GM21619 (cell line): ENCODE results near the gene NES.

Experiments used
- ATAC-seq: cut with Tn5 transposase; IDR thresholded peaks from one replicate; pipeline ENCODE4 v1.9.1; 2021; ENCODE audit not compliant: unreplicated experiment

Gene NES

DNA sequence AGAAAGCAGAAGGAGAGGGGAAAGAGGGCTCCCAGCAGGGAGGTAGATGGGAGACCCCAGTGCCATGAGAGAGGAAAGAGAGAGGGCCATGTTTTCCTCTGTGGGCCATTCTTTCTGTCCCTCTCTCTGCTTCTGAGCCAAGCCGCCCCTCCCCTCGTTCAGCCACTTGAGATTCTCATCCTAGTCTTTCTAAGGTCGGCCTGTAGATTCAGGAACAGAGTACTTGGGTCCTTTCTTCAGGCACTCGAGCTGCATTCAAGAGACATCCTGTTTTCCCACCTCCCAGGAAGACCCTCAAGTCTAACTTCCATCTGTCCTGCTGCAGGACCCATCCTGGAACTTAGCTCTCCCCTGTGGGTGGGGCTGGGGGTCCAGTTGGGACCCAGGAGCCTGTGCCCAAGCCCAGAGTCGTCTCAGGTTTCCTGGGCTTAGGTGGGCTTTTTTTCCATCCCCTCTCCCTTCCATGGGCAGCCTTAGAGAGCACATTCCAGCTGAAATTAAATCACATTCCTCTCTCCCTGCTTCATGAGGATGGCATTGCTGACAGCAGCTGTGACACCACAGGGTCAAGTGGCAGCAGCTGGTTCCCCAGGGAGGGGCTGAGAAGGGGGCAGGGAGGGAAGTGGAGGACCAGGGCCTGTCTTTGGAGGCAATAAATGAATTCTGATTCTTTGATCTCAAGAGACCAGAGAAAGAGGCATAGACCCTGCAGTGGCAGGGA is 13.0 kb downstream of the NES start:
- no peak for ATAC-seq

- no peak for ATAC-seq
Observed at GRCh38 chr1:156663178-156663577, 14.0 kb downstream of the NES start.

- no peak for ATAC-seq
Observed at GRCh38 chr1:156662800-156663055, 14.5 kb downstream of the NES start.

DNA sequence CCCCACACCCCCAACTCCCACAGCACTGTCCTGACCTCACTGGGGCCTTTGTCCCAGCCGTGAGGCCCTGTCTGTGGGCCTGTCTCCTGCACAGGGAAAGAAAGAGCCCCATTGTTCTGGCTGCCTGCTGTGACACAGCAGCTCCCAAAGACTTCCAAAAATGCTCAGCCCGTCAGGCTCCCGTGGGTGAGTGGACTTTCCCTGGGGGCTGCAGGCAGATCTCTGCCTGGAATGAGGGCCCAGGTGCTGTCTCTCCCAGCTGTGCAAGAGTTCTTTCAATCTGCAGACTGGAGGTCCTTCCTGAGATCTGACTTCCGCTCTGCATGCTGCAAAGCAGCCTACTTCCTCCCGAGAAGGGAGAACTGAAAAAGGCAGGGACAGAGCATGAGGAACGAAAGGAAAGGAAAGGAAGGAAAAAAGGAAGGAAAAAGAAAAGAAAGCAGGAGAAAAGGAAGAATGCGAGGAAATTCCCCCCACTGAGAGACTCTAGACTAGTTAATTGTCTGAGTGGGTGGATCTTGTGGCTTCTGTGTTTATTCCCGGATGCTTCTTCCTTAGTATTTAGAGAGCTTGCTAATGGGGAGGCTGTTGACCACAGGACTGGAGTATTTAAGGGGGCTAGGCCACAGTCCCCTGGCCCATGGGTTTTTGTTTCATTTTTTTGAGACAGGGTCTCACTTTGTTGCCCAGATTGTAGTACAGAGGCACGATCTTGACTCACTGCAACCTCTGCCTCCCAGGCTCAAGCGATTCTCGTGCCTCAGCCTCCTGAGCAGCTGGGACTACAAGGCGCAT is 15.0 kb downstream of the NES start:
- ATAC-seq = no peak

DNA sequence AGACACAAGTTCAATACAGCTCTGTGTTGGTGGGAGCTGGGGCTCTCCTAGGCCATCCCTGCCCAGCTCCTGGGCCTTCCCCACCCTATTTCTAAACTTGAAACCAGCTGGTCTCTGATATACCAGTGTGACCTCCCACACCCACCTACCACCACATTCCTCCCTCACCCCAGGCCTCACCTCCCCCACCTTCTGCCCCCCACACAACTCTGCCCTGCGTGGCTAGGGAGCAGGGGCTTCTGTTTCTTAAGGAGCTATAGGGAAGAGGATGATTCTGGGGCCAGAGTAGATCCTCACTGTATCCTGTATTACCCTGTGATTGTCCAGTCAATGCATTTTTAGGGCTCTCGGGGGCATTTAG is 16.5 kb downstream of the NES start:
- no peak for ATAC-seq

DNA sequence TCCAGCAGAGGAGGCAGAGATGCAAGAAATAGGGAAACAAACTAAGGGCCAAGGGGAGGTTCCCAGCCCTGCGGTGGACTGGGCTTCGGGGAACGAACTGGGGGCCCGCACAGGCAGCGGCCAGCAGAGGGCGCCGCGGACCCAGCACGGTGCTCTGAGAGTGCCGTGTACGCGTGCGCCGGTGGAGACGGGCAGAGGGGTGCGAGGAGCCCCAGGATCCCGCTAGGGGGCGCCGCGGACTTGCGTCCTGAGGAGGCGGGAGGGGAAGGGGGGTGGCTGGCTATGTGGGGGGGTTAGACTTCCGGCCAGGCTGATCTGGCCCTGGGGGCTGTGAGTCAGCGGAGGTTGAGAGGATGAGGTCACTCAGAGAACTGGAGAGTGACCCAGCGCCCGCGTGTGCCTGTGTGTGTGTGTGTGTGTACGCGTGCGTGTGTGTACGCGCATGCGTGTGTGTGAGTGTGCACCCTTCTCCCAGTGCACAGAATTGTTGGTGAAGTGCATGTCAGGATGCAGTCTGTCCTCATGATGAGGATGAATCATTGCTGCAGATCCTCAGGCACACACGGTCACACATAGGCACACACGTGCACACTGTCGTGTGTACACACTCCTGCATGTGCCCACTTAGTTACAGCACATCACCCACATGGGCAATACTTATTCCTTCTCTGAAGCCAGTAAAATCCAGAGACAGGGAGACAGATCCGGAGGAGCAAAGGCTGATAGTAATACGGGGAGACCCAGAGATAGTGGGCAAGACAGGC is 17.0 kb downstream of the NES start:
- ATAC-seq = peak; percentile 65

- no peak for ATAC-seq
Observed at GRCh38 chr1:156659661-156659987, 17.6 kb downstream of the NES start.

DNA sequence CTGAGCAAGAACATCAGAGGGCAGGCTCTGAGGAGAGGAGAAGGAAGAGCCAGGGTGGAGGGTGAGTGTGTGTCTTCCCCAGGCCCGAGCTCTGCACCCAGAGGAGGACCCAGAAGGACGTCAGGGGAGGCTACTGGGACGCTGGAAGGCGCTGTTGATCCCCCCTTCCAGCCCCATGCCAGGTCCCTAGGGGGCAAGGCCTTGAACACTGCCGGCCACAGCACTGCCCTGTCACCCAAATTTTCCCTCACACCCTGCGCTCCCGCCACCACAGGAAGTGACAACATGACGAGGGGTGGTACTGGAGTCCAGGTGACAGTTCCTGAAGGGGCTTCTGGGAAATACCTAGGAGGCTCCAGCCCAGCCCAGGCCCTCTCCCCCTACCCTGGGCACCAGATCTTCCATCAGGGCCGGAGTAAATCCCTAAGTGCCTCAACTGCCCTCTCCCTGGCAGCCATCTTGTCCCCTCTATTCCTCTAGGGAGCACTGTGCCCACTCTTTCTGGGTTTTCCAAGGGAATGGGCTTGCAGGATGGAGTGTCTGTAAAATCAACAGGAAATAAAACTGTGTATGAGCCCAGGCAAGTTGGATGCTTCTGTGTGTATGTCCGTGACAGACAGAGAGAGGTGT is 18.1 kb downstream of the NES start:
- ATAC-seq = no peak

GRCh38 chr1:156658496-156658895 is 18.7 kb downstream of the NES start:
- no peak for ATAC-seq

DNA sequence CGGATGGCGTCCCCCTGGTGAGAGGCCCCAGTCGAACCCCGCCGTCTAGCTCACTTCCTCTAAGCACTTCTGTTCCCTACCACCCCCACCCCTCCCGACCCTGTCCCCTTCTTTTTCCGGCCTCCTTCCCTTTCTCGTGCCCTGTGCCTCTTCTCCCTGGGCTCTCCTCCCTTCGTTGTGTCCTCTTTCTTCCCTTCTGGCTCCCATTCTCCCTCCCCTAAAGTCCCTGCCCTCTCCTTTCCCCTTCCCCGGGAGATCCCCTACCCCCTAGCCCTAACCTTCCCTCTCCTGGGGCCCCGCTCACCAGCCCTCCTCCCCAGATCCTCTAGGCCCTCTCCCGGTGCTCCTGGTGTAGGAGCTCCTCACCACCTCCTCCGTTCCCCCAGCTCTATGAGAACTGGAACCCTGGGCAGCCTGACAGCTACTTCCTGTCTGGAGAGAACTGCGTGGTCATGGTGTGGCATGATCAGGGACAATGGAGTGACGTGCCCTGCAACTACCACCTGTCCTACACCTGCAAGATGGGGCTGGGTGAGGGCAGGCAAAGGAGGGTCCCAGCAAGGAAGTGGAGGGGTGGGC is 19.4 kb downstream of the NES start:
- no peak for ATAC-seq

GRCh38 chr1:156656806-156657740 is 20.1 kb downstream of the NES start:
- no peak for ATAC-seq

GRCh38 chr1:156655904-156656516 is 21.2 kb downstream of the NES start:
- no peak for ATAC-seq

GRCh38 chr1:156655151-156655903 is 21.9 kb downstream of the NES start:
- no peak for ATAC-seq

DNA sequence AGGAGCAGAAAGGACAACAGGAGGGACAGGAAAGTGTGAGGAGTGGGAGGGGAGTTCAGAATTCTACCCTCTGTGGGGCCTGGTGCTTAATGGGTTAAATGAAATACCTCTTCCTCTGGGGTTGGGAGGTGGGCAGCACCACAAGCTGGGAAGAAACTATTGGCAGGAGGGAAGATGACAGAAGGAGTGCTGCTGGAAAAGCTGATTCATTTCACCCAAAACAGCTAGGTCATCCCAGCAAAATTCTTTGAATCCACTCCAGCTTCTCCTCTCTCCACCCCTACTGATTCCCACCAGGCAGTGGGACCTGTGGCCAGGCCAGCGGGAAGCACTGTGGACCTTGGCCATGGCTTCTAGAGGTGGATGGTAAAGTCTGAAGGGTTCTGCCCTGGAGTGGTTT is 22.5 kb downstream of the NES start:
- no peak for ATAC-seq

DNA sequence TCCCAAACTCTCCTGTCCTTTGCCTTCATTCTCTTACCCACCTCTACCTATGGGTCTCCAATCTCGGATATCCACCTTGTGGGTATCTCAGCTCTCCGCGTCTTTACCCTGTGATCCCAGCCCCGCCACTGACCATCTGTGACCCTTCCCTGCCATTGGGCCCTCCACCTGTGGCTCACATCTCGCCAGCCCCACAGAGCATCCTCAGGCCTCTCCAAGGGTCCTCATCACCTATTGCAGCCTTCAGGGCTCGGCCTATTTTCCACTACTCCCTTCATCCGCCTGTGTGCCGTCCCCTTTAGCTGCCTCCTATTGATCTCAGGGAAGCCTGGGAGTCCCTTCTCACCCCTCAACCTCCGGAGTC is 24.2 kb downstream of the NES start:
- ATAC-seq = no peak

DNA sequence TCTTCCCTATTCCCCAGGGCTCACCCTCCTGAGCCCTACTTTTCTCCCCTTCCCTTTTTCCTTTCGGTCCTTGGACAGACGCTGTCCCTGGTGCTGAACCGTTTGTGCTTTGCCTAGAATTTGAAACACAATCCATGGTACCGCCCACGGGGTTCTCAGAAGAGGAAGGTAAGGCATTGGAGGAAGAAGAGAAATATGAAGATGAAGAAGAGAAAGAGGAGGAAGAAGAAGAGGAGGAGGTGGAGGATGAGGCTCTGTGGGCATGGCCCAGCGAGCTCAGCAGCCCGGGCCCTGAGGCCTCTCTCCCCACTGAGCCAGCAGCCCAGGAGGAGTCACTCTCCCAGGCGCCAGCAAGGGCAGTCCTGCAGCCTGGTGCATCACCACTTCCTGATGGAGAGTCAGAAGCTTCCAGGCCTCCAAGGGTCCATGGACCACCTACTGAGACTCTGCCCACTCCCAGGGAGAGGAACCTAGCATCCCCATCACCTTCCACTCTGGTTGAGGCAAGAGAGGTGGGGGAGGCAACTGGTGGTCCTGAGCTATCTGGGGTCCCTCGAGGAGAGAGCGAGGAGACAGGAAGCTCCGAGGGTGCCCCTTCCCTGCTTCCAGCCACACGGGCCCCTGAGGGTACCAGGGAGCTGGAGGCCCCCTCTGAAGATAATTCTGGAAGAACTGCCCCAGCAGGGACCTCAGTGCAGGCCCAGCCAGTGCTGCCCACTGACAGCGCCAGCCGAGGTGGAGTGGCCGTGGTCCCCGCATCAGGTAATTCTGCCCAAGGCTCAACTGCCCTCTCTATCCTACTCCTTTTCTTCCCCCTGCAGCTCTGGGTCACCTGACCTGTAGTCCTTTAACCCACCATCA is 24.8 kb downstream of the NES start:
- ATAC-seq = no peak

- ATAC-seq = no peak
Observed at GRCh38 chr1:156648951-156649350, 28.3 kb downstream of the NES start.

DNA sequence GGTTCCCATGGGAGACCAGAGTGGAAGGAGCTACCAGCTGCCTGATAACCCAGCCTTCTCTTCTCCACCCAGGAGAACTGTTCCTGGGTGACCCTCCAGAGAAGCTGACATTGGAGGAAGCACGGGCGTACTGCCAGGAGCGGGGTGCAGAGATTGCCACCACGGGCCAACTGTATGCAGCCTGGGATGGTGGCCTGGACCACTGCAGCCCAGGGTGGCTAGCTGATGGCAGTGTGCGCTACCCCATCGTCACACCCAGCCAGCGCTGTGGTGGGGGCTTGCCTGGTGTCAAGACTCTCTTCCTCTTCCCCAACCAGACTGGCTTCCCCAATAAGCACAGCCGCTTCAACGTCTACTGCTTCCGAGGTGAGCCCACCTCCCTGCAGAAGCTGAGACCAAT is 28.7 kb downstream of the NES start:
- ATAC-seq = no peak
